Islet precursor cell (in vitro differentiated cells): ENCODE data around the gene TNFRSF14.

Experiments
- DNase-seq: peaks from one replicate; pipeline ENCODE4 v3.0.0-alpha.2; 2018

TNFRSF14 gene

DNA sequence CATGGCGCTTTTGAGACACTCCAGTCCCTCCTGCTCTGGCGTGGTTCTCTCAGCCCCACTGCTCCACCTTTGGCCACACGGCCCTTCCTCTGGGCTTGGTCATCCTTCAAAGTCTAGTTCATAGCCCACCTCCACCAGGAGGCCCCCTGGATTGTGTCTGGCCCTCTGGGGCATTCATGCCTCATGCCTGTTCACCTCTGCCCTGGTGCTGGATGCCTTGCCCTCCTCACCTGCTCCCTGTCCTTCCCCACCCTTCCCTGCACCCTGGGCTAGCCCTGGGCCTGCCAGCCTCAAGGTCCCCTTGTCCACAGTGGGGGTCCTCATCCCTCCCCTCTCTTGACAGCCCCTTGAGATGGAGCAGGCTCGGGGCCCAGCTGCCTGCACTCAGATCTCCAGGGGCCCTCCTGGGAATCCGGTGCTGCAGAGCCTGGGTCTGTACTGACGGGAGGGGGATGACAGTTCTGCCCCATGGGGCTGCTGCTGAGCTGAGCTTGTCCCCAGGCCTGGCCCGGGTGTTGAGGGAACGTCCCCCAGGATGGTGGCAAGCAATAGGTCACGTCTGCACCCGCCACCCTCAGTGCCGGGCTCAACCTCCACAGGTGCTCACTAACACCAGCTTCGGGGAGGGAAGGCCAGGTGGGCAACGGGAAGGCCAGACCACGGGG is 48.8 kb downstream of the TNFRSF14 start:
- DNase-seq: peak; percentile 50

DNA sequence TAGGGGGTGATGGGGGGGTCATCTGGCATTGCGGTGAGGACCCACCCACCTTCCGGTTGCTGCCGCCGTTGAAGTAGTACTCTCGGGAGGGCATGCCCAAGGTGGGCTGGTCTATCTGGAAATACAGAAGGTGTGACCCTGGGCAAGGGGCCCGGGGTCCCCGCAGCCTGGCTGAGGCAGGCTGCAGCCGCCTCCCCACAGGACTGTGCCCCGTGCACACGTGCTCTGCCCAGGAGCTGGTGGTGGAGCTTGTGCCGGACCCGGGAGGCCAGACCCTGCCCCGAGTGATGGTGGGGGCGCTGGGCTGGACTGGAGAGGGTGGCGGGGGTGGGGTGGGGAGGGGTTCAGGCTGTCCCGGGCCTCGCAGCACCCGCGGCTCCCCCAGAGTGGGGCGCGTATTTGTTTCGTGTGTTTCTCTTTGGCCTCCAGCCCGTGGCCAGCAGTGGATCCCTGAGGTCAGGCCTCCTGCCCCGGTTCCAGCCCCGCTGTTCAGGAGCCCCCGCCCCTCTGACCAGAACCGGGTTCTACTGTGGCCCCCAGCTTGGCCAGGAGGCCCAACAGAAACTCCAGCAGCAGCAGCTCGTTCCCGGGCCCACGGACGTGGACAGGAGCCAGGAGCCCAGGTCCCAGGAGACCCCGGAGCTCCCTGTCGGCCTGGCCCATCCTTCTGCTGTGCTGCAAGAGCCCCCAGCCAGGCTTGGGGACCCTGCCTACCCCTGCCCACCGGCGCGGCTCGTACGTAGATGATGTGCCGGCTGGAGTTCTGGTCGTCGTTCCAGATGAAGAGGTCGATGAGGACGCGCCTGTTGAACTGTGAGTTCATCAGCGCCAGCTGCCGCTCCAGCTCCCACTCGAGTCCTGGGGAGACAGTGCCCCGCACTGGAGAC is 49.6 kb downstream of the TNFRSF14 start:
- peak; percentile 40 for DNase-seq

DNA sequence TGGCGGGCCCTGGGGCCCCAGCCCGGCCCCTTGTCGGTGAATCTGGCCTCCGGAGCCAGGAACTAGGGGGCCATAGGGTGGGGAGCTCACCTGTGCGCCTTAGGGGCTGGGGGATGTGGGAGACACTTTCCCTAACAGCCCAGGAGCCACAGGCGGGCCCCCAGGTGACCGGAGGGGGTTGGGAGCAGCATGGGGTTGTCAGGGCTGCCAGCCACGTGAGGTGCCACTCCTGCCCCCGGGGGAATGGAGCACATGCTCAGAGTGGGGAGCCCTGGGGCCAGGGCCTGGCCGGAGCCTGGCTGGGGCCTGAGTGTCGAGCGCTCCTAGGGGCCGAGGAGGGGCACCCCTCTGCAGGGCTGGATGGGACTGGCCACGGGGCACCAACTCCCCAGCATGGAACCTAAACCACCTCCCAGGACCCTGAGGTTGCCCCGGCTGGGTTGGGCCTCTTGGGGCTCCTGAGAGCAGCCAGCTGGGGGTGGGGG is 50.3 kb downstream of the TNFRSF14 start:
- DNase-seq: peak; percentile 41

DNA sequence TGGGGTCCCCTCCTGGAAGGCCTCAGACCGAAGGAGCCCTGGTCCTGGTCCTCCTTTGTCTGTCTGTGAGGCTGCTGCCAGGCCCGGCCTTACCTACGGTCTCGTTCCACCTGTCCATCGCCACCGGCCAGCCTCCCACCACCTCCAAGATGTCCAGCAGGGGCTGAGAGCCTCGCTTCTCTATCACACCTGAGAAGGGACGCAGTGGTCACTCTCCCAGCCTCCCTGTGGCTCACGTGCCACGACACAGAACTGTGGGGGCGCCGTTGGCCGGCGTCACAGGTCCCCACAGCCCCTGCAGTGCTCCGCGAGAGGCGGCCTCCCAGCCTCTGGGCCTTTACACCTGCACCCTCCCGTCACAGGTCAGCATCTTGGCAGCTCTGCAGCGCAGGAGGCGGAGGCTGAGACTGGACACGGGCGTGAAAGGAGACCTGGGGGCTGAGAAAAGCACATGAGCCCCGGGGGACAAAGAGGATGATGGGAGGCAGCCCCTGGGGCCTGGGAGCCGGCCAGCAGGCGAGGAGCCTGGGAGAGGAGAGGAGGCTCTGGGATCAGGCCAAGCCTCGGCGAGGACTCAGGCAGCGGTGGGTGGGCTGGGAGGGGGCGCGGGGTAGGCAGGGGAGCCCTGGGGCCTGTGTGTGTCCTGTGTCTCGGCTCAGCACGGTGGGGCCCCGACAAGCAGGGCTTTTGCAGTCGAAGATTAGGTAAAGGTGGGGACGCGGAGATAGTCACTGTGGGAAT is 50.9 kb downstream of the TNFRSF14 start:
- DNase-seq: peak; percentile 52

- DNase-seq: no peak
These were observed 51.5 kb downstream of the TNFRSF14 start for GRCh38 chr1:2607641-2608091.

- peak; percentile 51 for DNase-seq
These were observed 53.3 kb downstream of the TNFRSF14 start for GRCh38 chr1:2609319-2610035.

GRCh38 chr1:2610036-2610959 is 54.1 kb downstream of the TNFRSF14 start:
- no peak for DNase-seq

- DNase-seq: peak; percentile 91
These were observed 54.9 kb downstream of the TNFRSF14 start for GRCh38 chr1:2611031-2611501.

- no peak for DNase-seq
These were observed 55.7 kb downstream of the TNFRSF14 start for GRCh38 chr1:2611621-2612437.

DNA sequence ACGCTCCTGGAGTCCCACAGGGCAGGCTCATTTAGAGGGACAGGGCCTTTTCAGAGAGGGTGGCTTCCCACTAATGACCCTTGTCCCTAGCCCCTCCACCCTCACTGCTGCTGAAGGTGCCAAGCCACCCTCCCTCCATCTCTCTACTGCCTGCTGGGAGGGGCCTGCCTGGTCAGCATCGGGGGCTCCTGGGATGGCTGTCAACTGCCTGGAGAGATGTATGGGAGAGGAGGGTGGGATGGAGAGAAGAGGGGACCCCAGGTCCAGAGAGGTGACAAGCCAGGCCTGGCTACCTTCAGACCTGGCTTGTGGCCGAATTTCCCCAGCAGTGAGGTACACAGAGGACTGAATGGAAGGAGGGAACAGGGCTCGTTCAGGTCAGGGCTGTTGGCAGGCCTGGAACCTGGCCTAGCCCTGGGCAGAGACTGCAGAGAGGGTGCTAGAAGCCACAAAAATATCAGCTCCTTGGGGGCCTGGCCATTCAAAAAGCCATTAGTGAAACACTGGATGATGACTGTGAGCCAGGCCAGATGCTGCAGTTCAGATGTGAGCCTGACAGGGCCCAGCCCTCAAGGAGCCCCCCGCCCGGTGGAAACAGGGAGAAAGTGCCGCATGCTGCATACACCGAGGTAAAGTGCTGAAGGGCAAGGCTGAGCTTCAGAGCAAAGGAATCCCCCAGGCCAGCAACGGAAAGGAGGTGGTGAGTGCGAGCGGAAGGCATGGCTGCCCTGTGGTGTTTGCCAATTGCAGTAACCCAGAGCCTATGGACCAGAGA is 56.6 kb downstream of the TNFRSF14 start:
- DNase-seq: no peak
